Karpas-422 (cell line): ENCODE results near the gene TMEM109. TPM values are rescaled to one million over a fixed set of nuclear protein-coding genes. Genes with fewer than 3 reads are reported as not detected.
A peak's percentile ranks its signal among the peaks of the same experiment; 100 is the strongest.

Source experiments
- DNase-seq: peaks from one replicate; pipeline ENCODE4 v3.0.0-alpha.2; 2015
- H2AFZ ChIP-seq: fragments of 200-600 bp; sonication (generic); 2 replicates; pipeline ENCODE4 v1.6.1; 2014; ENCODE audit warnings: antibody characterized with exemption, low read length, mixed read lengths
- H3K27ac ChIP-seq: fragments of 200-600 bp; sonication (generic); 2 replicates; pipeline ENCODE4 v1.5.1; 2014; ENCODE audit warnings: mild to moderate bottlenecking, low read length, moderate library complexity
- H3K27me3 ChIP-seq: fragments of 200-600 bp; sonication (generic); 2 replicates; pipeline ENCODE4 v1.6.1; 2014; ENCODE audit warnings: low read length, mixed read lengths
- H3K36me3 ChIP-seq: fragments of 200-600 bp; sonication (generic); 2 replicates; pipeline ENCODE4 v1.6.1; 2014; ENCODE audit warnings: low read length, mixed read lengths; ENCODE audit not compliant: insufficient read depth
- H3K4me1 ChIP-seq: fragments of 200-600 bp; sonication (generic); 2 replicates; pipeline ENCODE4 v1.6.1; 2014; ENCODE audit warnings: mild to moderate bottlenecking, low read length, mixed read lengths
- H3K4me2 ChIP-seq: fragments of 200-600 bp; sonication (generic); 2 replicates; pipeline ENCODE4 v1.6.1; 2014; ENCODE audit warnings: low read length, low read depth, mild to moderate bottlenecking; ENCODE audit not compliant: poor library complexity, severe bottlenecking
- H3K4me3 ChIP-seq: fragments of 200-600 bp; sonication (generic); 2 replicates; pipeline ENCODE4 v1.5.1; 2014; ENCODE audit warnings: mild to moderate bottlenecking, antibody characterized with exemption, low read length, mixed read lengths
- H3K79me2 ChIP-seq: fragments of 200-600 bp; sonication (generic); 2 replicates; pipeline ENCODE4 v1.6.1; 2014; ENCODE audit warnings: mild to moderate bottlenecking, low read length, mixed read lengths
- H3K9ac ChIP-seq: fragments of 200-600 bp; sonication (generic); 2 replicates; pipeline ENCODE4 v1.6.0; 2014; ENCODE audit warnings: low read length
- H3K9me2 ChIP-seq: fragments of 200-600 bp; sonication (generic), shearing (Covaris generic); replicated peaks from 2 replicates; pipeline ENCODE4 v1.6.0; 2014; ENCODE audit warnings: mild to moderate bottlenecking, low read length, moderate library complexity; ENCODE audit not compliant: insufficient read depth
- H3K9me3 ChIP-seq: fragments of 300-700, 200-600 bp; sonication (generic); 2 replicates; pipeline ENCODE4 v1.6.1; 2014; ENCODE audit warnings: low read length, mixed read lengths
- H4K20me1 ChIP-seq: fragments of 200-600 bp; sonication (generic); 2 replicates; pipeline ENCODE4 v1.6.1; 2014; ENCODE audit warnings: mild to moderate bottlenecking, antibody characterized with exemption, low read length, low read depth; ENCODE audit not compliant: insufficient read depth
- total RNA-seq: library from RNA; depleted of rRNA; stranded (reverse); fragments of >200 nt; shearing (Covaris generic); gene quantifications from 2 replicates; pipeline ENCODE4 v1.2.3, GENCODE V29; 2014; ENCODE audit warnings: low replicate concordance

TMEM109 gene
- total RNA-seq, 1 experiment from 2014 or later = 44.4 TPM

DNA sequence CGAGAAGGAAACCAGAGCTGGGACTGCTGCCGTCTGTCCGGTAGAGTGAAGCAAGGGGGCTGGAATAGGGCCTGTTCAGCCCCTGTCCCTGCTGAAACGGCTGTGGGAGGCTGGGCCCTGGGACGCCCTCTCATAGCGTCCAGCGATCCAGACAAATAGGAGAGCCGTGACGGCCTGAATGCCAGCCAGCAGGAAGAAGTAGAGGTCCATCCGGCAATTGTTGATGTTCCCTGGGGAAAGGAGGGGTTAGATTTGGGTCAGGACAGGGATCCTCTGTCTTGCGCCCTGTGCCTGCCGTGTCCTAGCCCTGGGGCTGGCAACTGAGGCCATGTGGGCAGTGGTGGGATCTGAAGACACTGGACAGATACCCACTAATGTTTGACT is 23.2 kb downstream of the TMEM109 start:
- Histone ChIP-seq H3K36me3 (peaks cover 8% of the 10 kb centered on the region; the same call in 1 of the 2 replicates), H4K20me1 (no peaks in the 10 kb centered on the region), H3K9me3 (no peaks in the 10 kb centered on the region), H3K4me3 (no peak overlapping the region), H3K79me2 (no peaks in the 10 kb centered on the region), H3K9me2 (no peaks in the 10 kb centered on the region), H3K4me2 (no peak overlapping the region), H3K27me3 (no peaks in the 10 kb centered on the region), H3K27ac (no peak overlapping the region), H2AFZ (no peak overlapping the region), H3K9ac (no peak overlapping the region), H3K4me1 (peaks cover 23% of the 10 kb centered on the region)
- DNase-seq = no peak

DNA sequence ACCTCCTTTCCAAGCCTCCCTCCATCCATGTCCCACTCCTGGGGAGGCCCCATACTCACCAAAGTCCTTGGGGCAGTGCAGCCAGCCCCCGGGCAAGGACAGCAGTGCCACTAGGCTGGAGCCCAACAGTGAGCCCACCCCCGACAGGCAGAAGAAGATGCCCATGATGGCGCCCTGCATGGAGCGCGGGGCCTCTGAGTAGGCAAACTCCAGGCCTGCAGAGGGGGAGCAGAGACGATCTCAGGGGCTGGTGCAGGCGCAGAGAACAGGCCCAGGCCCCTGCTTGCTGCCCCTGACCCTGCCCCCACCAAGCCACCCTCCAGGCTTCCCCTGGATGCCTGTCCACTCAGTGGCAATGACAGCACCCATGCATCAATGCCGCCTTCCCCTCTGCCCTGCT is 23.9 kb downstream of the TMEM109 start:
- Histone ChIP-seq H3K27ac (no peak overlapping the region), H3K9ac (no peak overlapping the region), H4K20me1 (no peaks in the 10 kb centered on the region), H3K9me3 (no peaks in the 10 kb centered on the region), H3K4me1 (peaks cover 21% of the 10 kb centered on the region), H3K79me2 (no peaks in the 10 kb centered on the region), H3K4me2 (no peak overlapping the region), H3K36me3 (peaks cover 15% of the 10 kb centered on the region; the same call in 1 of the 2 replicates), H2AFZ (no peak overlapping the region), H3K4me3 (no peak overlapping the region), H3K27me3 (no peaks in the 10 kb centered on the region), H3K9me2 (no peaks in the 10 kb centered on the region)
- DNase-seq = no peak

DNA sequence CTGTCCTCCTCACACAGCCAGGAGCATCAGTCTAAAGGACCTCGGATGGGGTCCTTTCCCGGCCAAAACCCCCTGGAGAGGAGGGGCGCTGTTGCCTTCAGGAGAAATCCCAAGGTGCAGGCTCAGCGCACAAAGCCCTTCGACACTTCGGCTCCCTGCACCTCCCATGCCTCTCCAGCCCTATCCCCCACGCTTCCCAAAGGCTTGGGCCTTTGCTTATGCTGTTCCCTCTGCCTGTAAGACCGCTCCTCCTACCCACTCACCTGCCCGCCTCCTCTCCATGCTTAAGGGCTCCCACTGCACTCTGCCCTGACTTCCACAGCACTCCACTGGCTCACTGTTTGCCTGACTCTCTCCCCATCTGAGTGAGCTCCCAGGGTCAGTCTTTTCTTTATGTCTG is 24.5 kb downstream of the TMEM109 start:
- Histone ChIP-seq H4K20me1 (no peaks in the 10 kb centered on the region), H3K27me3 (no peaks in the 10 kb centered on the region), H3K9me3 (no peaks in the 10 kb centered on the region), H3K9ac (no peak overlapping the region), H3K4me1 (peaks cover 14% of the 10 kb centered on the region), H3K9me2 (no peaks in the 10 kb centered on the region), H3K4me3 (no peak overlapping the region), H3K27ac (no peak overlapping the region), H3K36me3 (peaks cover 21% of the 10 kb centered on the region), H3K4me2 (no peak overlapping the region), H3K79me2 (no peaks in the 10 kb centered on the region; the same call in 1 of the 2 replicates), H2AFZ (no peak overlapping the region)
- no peak for DNase-seq

DNA sequence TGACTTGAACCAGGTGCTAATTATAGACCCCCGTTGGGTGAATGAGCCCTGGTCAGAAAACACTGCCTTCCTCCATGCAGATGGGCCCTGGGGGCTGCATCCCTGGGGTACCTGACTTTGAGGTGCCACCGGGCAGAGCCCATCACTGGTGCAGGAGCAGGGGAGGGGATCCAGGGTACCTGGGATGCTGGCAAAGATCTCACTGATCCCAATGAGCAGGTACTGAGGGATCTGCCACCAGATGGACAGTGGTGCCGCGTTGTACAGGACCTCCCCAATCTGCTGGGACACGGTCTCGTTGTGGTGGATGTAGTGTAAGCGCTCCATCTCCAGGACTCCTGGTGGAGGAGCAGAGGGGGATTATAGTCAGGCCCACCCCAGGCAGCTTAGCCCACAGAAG is 25.3 kb downstream of the TMEM109 start:
- no peak overlapping the region for H3K4me3 ChIP-seq
- H3K9me2 ChIP-seq = no peaks in the 10 kb centered on the region
- no peak overlapping the region for H3K4me2 ChIP-seq
- H4K20me1 ChIP-seq = no peaks in the 10 kb centered on the region
- no peak overlapping the region for H3K9ac ChIP-seq
- H3K27me3 ChIP-seq = no peaks in the 10 kb centered on the region
- H3K4me1 ChIP-seq = peaks cover 13% of the 10 kb centered on the region
- peaks cover 21% of the 10 kb centered on the region for H3K36me3 ChIP-seq
- no peaks in the 10 kb centered on the region for H3K9me3 ChIP-seq
- no peak overlapping the region for H2AFZ ChIP-seq
- DNase-seq = no peak
- H3K27ac ChIP-seq = no peak overlapping the region
- H3K79me2 ChIP-seq = peaks cover 2% of the 10 kb centered on the region; the same call in 1 of the 2 replicates

DNA sequence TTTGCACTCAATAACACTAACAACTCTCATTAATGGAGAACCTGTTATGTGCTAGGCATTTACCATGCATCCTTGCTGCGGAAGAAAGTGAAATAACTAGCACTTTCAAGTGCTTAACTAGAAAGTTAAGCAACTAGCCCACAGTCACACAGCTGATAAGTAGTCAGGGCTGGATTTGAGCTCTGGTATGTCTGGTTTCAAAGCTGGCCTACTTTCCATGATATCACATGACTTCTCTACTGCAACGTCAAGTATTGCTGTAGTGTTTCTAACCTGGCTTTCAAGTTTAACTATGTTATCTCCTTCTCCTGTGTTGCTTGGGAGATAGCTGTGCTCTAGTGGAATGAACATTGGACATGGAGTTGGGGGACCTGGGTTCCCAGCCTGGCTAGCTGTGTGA is 25.9 kb downstream of the TMEM109 start:
- H3K4me3 ChIP-seq = no peak overlapping the region
- H4K20me1 ChIP-seq = no peaks in the 10 kb centered on the region; the same call in 1 of the 2 replicates
- peaks cover 8% of the 10 kb centered on the region; the same call in 1 of the 2 replicates for H3K79me2 ChIP-seq
- no peaks in the 10 kb centered on the region for H3K9me2 ChIP-seq
- no peak for DNase-seq
- H2AFZ ChIP-seq = no peak overlapping the region
- H3K4me1 ChIP-seq = peaks cover 13% of the 10 kb centered on the region
- H3K27ac ChIP-seq = no peak overlapping the region
- peaks cover 21% of the 10 kb centered on the region for H3K36me3 ChIP-seq
- no peaks in the 10 kb centered on the region for H3K9me3 ChIP-seq
- H3K4me2 ChIP-seq = no peak overlapping the region
- no peaks in the 10 kb centered on the region for H3K27me3 ChIP-seq
- no peak overlapping the region for H3K9ac ChIP-seq

DNA sequence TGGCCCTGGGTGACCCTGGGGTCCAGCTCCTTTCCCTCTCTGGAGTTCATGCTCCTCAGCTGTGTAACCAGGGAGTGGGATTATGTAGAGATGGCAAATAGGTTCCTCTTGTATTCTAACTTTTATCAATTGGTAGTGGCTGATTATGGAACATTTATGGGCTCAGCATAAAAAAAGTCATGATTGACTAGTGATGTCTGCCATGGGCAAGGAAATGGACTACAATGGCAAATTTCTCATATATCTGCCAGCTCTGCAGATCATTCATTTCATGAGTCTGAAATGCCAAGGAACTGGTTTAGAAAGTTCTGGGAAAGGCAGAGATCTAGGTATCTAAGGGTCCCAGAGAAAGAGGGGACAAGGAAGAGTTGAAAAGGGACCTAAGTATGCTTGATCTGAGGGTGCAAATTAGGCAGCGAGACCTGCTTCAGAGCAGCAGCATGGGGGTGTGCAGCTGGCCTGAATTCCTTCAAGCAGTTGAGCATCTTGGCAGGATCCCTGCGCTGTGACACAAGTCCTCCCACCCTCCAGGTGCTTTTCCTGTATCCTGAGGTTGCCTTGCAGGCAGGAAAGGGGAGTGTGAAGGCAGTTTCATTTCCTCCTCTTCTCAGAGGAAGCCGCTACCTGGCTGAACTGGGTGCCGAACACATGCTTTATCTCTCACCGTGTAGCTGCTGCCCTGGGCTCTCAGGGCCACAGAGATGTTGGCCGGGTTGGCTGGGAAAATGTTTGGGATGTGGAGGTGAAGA is 27.6 kb downstream of the TMEM109 start:
- Histone ChIP-seq H3K36me3 (peaks cover 22% of the 10 kb centered on the region), H3K9me3 (no peaks in the 10 kb centered on the region), H3K27ac (no peak overlapping the region; the same call in 1 of the 2 replicates), H3K79me2 (peaks cover 17% of the 10 kb centered on the region), H3K27me3 (no peaks in the 10 kb centered on the region), H2AFZ (no peak overlapping the region), H3K9me2 (no peaks in the 10 kb centered on the region), H3K4me2 (no peak overlapping the region), H3K4me1 (peaks cover 13% of the 10 kb centered on the region), H3K9ac (0 out of 2 replicates have a peak overlapping the region, but pooled peaks have one; percentile 7), H4K20me1 (no peaks in the 10 kb centered on the region; the same call in 1 of the 2 replicates), H3K4me3 (no peak overlapping the region)
- no peak for DNase-seq

DNA sequence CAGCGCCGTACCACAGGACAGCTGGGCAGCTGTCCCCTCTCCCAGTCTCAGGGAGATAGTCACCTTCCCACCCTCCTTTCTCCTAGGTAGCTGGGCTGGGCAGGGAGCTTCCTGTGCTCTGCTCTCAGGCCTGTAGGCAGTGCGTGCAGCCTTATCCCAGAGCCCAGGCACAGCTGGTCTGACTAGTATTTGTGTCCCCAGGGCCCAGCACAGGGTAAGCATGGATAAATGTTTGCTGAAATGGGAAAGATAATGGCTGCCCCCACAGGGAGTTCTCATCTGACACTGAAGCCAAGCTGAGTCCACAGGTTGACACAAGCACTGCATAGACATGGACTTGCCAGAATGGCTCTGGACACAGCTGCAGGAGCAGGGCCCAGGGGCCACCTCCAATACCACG is 28.3 kb downstream of the TMEM109 start:
- H3K36me3 ChIP-seq = peaks cover 24% of the 10 kb centered on the region

DNA sequence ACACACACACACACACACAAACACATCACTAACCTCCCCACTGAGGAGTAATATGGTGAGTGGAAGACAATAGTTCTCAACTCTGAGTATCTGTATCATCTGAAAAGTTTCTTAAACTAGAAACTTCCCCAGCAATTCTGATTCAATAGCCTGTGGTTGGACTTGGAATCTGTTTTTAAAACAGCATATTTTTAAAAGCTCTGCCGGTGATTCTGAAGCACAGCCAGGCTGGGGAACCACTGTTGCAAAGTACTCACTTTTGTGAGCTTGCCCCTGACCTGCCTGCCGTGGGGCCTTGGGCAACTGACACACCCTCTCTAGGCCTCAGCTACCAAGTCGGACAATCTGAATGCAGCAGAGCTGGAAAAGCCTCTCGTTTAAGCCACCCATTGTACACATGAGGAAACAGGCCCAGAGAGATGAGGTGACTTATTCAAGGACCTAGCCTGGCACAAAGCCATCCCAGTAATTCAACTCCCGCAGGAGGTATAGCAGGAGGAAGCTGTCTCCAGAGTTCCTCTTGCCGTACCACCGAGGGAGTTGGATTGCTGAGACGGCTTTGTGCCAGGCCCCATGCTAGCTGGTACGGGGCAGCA is 29.1 kb downstream of the TMEM109 start:
- Histone ChIP-seq H2AFZ (no peak overlapping the region), H3K27me3 (no peaks in the 10 kb centered on the region), H3K4me3 (no peak overlapping the region), H3K9ac (no peak overlapping the region), H3K4me2 (no peak overlapping the region), H3K27ac (no peak overlapping the region), H3K36me3 (peaks cover 24% of the 10 kb centered on the region), H3K79me2 (peaks cover 29% of the 10 kb centered on the region), H3K4me1 (peaks cover 13% of the 10 kb centered on the region), H4K20me1 (no peaks in the 10 kb centered on the region; the same call in 1 of the 2 replicates), H3K9me2 (no peaks in the 10 kb centered on the region), H3K9me3 (no peaks in the 10 kb centered on the region)
- DNase-seq = no peak

More for the DNA sequence above, 28.3 kb downstream of the TMEM109 start:
- DNase-seq = no peak
- no peak overlapping the region for H3K4me3 ChIP-seq
- H3K9me3 ChIP-seq = no peaks in the 10 kb centered on the region
- H2AFZ ChIP-seq = no peak overlapping the region
- no peak overlapping the region for H3K27ac ChIP-seq
- peaks cover 13% of the 10 kb centered on the region for H3K4me1 ChIP-seq
- H4K20me1 ChIP-seq = no peaks in the 10 kb centered on the region; the same call in 1 of the 2 replicates
- no peaks in the 10 kb centered on the region for H3K27me3 ChIP-seq
- peaks cover 22% of the 10 kb centered on the region for H3K79me2 ChIP-seq
- H3K9ac ChIP-seq = 0 out of 2 replicates have a peak overlapping the region, but pooled peaks have one; percentile 7
- no peak overlapping the region for H3K4me2 ChIP-seq
- H3K9me2 ChIP-seq = no peaks in the 10 kb centered on the region
